ENCODE measurements around the gene PEX10. TPM values are rescaled to one million over a fixed set of nuclear protein-coding genes. Genes with fewer than 3 reads are reported as not detected.

The PEX10 gene
- total RNA-seq, 1 experiment from 2014 or later, result 36.1 TPM

- no peak for DNase-seq (ENCODE audit: unreplicated experiment)
- peak overlapping the region; percentile 66 for H3K4me3 Mint-ChIP-seq (ENCODE audit: unreplicated experiment)
- CTCF ChIA-PET, result interaction anchor here (0.7 to 2.2 kb wide), 3 partner anchors 10 to 162 kb away, joined by 4 to 14 read pairs (median 4); no protein-coding TSS in a partner anchor
- H3K4me1 Mint-ChIP-seq (ENCODE audit: insufficient read depth, unreplicated experiment), result peaks cover 18% of the 10 kb centered on the region
- no peaks in the 10 kb centered on the region for H3K9me3 Mint-ChIP-seq (ENCODE audit: unreplicated experiment)
- POLR2A ChIA-PET, result interaction anchor here (0.6 to 2.9 kb wide), 30 partner anchors 8 to 1465 kb away, joined by 3 to 29 read pairs (median 4); partner anchors contain the start of genes DFFB, FAAP20 and PRXL2B
- no peak for TF ChIP-seq CTCF (IDR thresholded peaks at IDR 0.05; ENCODE audit: unreplicated experiment)
- BruUV-seq (replicated peaks), result no TSS peak
- intact Hi-C loops (cut with micrococcal nuclease), result loop anchor here (1.0 kb wide), 1 partner anchor 155 kb away; no protein-coding TSS in a partner anchor
- H3K36me3 Mint-ChIP-seq (ENCODE audit: insufficient read depth, unreplicated experiment), result peaks cover 55% of the 10 kb centered on the region
- H3K27ac Mint-ChIP-seq (ENCODE audit: low read depth, unreplicated experiment), result peak overlapping the region; percentile 87
- no peaks in the 10 kb centered on the region for H3K27me3 Mint-ChIP-seq (ENCODE audit: insufficient read depth, unreplicated experiment)
Observed at GRCh38 chr1:2391931-2392509, 20.3 kb downstream of the PEX10 start.

- CTCF ChIA-PET, result interaction anchor here (0.6 to 2.2 kb wide), 3 partner anchors 10 to 600 kb away, joined by 3 to 14 read pairs (median 14); partner anchors contain the start of gene FAAP20
Observed at GRCh38 chr1:2391041-2391930, 21.1 kb downstream of the PEX10 start, which contains the start of the genes MORN1 and RER1. TSS of gene MORN1 (minus strand) at chr1:2391554. CDS start at chr1:2391533, 21 bp downstream. TSS of gene RER1 (plus strand) at chr1:2391841. CDS start at chr1:2395791, 3,950 bp downstream.

GRCh38 chr1:2389644-2390043, 22.7 kb downstream of the PEX10 start:
- TF ChIP-seq CTCF (IDR thresholded peaks at IDR 0.05; ENCODE audit: unreplicated experiment), result no peak
- H3K9me3 Mint-ChIP-seq (ENCODE audit: unreplicated experiment), result no peaks in the 10 kb centered on the region
- H3K4me3 Mint-ChIP-seq (ENCODE audit: unreplicated experiment), result peak overlapping the region; percentile 66
- no peaks in the 10 kb centered on the region for H3K27me3 Mint-ChIP-seq (ENCODE audit: insufficient read depth, unreplicated experiment)
- no TSS peak for BruUV-seq (replicated peaks)
- H3K27ac Mint-ChIP-seq (ENCODE audit: low read depth, unreplicated experiment), result peak overlapping the region; percentile 87
- no peak for DNase-seq (ENCODE audit: unreplicated experiment)
- intact Hi-C loops (cut with micrococcal nuclease), result no loop called here
- H3K4me1 Mint-ChIP-seq (ENCODE audit: insufficient read depth, unreplicated experiment), result peaks cover 18% of the 10 kb centered on the region
- peaks cover 42% of the 10 kb centered on the region for H3K36me3 Mint-ChIP-seq (ENCODE audit: insufficient read depth, unreplicated experiment)
- POLR2A ChIA-PET, result interaction anchor here (0.6 to 2.9 kb wide), 5 partner anchors 145 to 199 kb away, joined by 3 to 29 read pairs (median 3); no protein-coding TSS in a partner anchor
- CTCF ChIA-PET, result interaction anchor here (0.5 to 2.2 kb wide), 5 partner anchors 8 to 195 kb away, joined by 3 to 14 read pairs (median 3); partner anchors contain the start of gene FAAP20

More at GRCh38 chr1:2391041-2391930, 21.1 kb downstream of the PEX10 start, which contains the start of the genes MORN1 and RER1:
- Mint-ChIP-seq H3K36me3 (ENCODE audit: insufficient read depth, unreplicated experiment) (peaks cover 53% of the 10 kb centered on the region), H3K4me3 (ENCODE audit: unreplicated experiment) (peak within 1 kb of the TSS; percentile 66), H3K27ac (ENCODE audit: low read depth, unreplicated experiment) (peak within 1 kb of the TSS; percentile 87), H3K9me3 (ENCODE audit: unreplicated experiment) (no peaks in the 10 kb centered on the region), H3K4me1 (ENCODE audit: insufficient read depth, unreplicated experiment) (peaks cover 18% of the 10 kb centered on the region), H3K27me3 (ENCODE audit: insufficient read depth, unreplicated experiment) (no peaks in the 10 kb centered on the region)
- peak; percentile 98 for DNase-seq (ENCODE audit: unreplicated experiment)
- BruUV-seq (replicated peaks), result no TSS peak
- no peak for TF ChIP-seq CTCF (IDR thresholded peaks at IDR 0.05; ENCODE audit: unreplicated experiment)
- POLR2A ChIA-PET, result interaction anchor here (0.6 to 2.9 kb wide), 30 partner anchors 9 to 1466 kb away, joined by 3 to 29 read pairs (median 4); partner anchors contain the start of genes DFFB, FAAP20 and PRXL2B
- intact Hi-C loops (cut with micrococcal nuclease), result loop anchor here (1.0 kb wide), 1 partner anchor 156 kb away; no protein-coding TSS in a partner anchor
